AG04449 (cell line): ENCODE measurements around the gene CHAF1B.

Source experiments
- CTCF ChIA-PET: fragments of 350-600 bp; formaldehyde crosslinking; extraction: SDS; loops from one replicate; lab custom pipeline; 2021; ENCODE audit warnings: antibody characterized with exemption; lab: Yijun Ruan, JAX
- POLR2A ChIA-PET: fragments of 400-600, 350-600 bp; formaldehyde crosslinking; extraction: SDS; loops from one replicate; lab custom pipeline; 2020; ENCODE audit warnings: antibody characterized with exemption, inconsistent platforms; lab: Yijun Ruan, JAX
- DNase-seq: peaks from one replicate; pipeline ENCODE4 v3.0.0-alpha.2; 2010; ENCODE audit warnings: low read depth, low spot score
- H3K4me3 ChIP-seq: 2 replicates; pipeline ENCODE4 v1.5.1; 2011; ENCODE audit warnings: low read depth, mild to moderate bottlenecking, control low read depth, low read length
- TF ChIP-seq, protein P1 (sequence below): IDR thresholded peaks from one replicate; pipeline ENCODE4 v1.5.1; 2011; ENCODE audit warnings: mild to moderate bottlenecking, moderate library complexity, low read length, control low read depth, inconsistent platforms; ENCODE audit not compliant: insufficient read depth; ENCODE audit errors: missing control alignments

The CHAF1B gene

DNA sequence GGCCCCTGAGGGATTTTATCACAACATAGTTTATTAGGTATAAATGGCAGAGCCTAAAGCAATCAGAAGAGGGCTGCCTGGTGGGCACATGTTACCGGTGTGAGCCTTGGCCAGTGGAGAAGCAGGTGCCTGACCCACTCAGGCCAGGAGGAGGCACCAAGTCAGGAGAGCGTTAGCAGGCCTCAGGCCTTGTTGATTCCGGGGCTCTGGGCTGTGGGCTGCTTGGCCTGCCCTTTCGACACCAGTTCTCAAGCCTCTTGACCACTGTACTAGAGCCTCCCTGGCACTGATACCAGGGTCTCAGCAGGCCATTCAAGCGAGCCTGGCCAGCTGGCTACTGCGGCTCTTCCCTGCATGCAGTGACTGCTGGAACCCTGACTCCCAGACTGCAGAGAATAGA is 73.9 kb downstream of the CHAF1B start:
- ChIA-PET CTCF (interaction anchor here (1.9 kb wide), 1 partner anchor 16 kb away, joined by 4 read pairs; no protein-coding TSS in a partner anchor), POLR2A (no interaction called here)
- TF ChIP-seq, protein P1, sequence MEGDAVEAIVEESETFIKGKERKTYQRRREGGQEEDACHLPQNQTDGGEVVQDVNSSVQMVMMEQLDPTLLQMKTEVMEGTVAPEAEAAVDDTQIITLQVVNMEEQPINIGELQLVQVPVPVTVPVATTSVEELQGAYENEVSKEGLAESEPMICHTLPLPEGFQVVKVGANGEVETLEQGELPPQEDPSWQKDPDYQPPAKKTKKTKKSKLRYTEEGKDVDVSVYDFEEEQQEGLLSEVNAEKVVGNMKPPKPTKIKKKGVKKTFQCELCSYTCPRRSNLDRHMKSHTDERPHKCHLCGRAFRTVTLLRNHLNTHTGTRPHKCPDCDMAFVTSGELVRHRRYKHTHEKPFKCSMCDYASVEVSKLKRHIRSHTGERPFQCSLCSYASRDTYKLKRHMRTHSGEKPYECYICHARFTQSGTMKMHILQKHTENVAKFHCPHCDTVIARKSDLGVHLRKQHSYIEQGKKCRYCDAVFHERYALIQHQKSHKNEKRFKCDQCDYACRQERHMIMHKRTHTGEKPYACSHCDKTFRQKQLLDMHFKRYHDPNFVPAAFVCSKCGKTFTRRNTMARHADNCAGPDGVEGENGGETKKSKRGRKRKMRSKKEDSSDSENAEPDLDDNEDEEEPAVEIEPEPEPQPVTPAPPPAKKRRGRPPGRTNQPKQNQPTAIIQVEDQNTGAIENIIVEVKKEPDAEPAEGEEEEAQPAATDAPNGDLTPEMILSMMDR, result no peak
- no peak overlapping the region for H3K4me3 ChIP-seq
- DNase-seq, result no peak

DNA sequence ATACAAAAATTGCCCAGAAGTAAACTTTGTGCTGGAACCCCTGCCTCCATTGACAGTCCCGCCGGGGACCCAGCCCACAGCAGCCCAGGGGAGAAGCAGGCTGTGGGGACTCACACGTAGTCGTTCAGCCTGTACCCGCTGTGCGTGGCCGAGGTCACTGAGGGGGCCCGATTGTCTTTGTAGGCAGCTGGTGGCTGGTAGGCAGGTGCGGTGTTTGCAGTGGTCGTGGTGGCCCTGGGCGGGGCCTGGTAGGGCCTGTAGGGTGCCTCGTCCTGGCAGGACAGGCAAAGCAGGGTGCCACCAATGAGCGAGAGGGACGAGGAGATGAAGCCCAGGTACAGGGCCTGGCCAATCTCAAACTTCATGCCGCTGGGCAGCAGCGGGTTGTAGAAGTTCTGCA is 75.7 kb downstream of the CHAF1B start:
- no peak for DNase-seq
- POLR2A ChIA-PET, result no interaction called here
- TF ChIP-seq, protein P1, result no peak
- CTCF ChIA-PET, result interaction anchor here (1.5 to 1.9 kb wide), 2 partner anchors 14 to 530 kb away, joined by 3 to 4 read pairs; no protein-coding TSS in a partner anchor
- H3K4me3 ChIP-seq, result no peak overlapping the region

DNA sequence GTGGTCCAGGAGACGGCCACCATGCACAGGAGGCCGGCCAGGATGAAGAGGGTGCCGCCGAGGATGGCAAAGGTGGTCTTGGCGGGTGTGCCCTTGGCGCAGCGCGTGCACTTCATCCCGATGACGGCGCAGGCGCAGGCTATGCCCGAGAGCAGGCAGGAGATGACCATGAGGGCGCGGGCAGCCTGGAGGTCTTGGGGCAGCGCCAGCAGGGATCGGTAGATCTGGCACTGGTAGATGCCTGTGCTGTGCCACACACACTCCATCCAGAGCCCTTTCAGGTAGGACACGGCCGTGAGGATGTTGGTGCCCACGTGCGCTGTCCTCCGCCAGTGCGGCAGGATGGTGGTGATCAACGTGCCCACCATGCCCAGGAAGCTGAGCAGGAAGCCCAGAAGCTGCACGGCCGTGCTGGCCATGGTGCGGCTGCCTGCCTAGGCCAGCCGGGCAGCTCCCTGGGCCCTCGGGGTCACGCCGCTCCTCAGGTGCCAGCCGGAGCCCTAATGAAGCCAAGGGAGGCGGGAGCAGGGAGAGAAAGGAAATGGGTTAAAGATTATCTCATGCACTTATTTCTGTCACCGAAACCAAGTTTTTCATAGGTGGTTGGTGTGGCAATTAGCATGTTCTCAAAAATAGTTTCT is 76.2 kb downstream of the CHAF1B start:
- no peak for DNase-seq
- TF ChIP-seq, protein P1, result no peak
- POLR2A ChIA-PET, result no interaction called here
- CTCF ChIA-PET, result interaction anchor here (1.5 to 2.4 kb wide), 2 partner anchors 16 to 529 kb away, joined by 3 to 5 read pairs; no protein-coding TSS in a partner anchor
- no peak overlapping the region for H3K4me3 ChIP-seq

DNA sequence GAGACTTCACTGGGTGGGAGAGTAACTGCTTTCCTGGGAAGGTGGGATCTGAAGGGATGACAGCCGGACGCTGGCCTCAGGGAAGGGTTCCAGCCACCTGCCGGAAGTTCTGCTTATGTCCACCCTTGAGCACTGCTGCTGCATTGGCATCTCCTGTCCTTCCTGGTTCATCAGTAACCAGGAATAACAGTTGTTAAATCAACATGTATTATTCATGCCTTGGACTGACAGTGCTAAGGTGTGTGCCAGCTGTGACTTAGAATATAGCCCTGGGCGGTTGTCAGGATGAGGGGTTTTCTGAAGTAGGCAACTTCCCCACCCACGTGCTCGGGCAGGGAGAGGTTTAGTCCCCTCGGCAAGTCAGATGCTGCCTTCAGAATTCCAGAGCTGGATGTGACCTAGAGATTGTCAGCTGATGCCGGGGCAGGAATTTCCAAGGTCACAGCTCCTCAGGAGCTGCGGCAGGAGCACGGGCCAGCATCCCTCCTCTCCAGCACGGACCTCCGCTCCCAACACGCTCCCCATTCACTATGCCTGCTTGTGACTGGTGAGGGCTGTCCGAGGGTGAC is 76.8 kb downstream of the CHAF1B start:
- CTCF ChIA-PET, result interaction anchor here (2.4 kb wide), 1 partner anchor 16 kb away, joined by 5 read pairs; no protein-coding TSS in a partner anchor
- DNase-seq, result no peak
- TF ChIP-seq, protein P1, result no peak
- H3K4me3 ChIP-seq, result no peak overlapping the region
- POLR2A ChIA-PET, result no interaction called here

DNA sequence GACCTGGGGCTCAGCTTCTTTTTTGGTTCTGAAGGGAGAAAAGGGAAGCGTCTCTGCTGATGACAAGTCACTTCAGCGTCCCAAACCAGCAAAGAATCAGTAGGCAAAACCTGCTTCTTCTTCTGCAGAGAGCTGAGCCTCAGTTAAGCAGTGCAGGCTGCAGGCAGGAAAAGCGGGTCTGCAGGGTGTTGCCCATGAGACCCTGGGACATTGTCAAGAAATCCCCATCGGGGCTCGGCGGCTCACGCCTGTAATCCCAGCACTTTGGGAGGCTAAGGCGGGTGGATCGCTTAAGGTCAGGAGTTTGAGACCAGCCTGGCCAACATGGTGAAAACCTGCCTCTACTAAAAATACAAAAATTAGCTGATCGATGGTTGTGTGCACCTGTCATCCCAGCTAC is 78.0 kb downstream of the CHAF1B start:
- ChIA-PET POLR2A (no interaction called here), CTCF (interaction anchor here (0.6 to 2.4 kb wide), 2 partner anchors 11 to 15 kb away, joined by 3 to 5 read pairs; no protein-coding TSS in a partner anchor)
- no peak for DNase-seq

DNA sequence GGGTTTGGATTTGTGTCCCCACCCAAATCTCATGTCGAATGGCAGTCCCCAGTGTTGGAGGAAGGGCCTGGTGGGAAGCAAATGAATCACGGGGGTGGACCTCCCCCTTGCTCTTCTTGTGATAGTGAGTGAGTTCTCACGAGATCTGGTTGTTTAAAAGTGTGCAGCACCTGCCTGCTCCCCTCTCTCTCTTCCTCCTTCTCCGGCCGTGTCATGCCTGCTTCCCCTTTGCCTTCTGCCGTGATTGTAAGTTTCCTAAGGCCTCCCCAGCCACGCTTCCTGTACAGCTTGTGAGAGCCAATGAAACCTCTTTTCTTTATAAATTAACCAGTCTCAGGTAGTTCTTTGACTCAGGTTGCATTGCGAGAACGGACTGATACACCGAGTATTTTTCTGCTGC is 78.8 kb downstream of the CHAF1B start:
- no peak for DNase-seq
- CTCF ChIA-PET, result interaction anchor here (2.4 kb wide), 1 partner anchor 14 kb away, joined by 5 read pairs; no protein-coding TSS in a partner anchor
- TF ChIP-seq, protein P1, result no peak
- H3K4me3 ChIP-seq, result no peak overlapping the region
- POLR2A ChIA-PET, result no interaction called here

More for the DNA sequence above, 78.0 kb downstream of the CHAF1B start:
- no peak overlapping the region for H3K4me3 ChIP-seq
- TF ChIP-seq, protein P1, result no peak
